K562 (cell line): ENCODE results near the gene ZNF433. TPM values are rescaled to one million over a fixed set of nuclear protein-coding genes. Genes with fewer than 3 reads are reported as not detected.

Source experiments
- EZH2 ChIP-seq: IDR thresholded peaks from 2 replicates; pipeline ENCODE4 v1.6.1; 2012; ENCODE audit warnings: low read depth, mild to moderate bottlenecking, inconsistent platforms, low read length, borderline replicate concordance
- L3MBTL2 ChIP-seq: fragments of 450-650 bp; IDR thresholded peaks from 2 replicates; pipeline ENCODE4 v1.6.1; 2016; ENCODE audit warnings: mild to moderate bottlenecking, moderate library complexity
- MIER1 ChIP-seq: fragments of 450-650 bp; IDR thresholded peaks from 2 replicates; pipeline ENCODE4 v1.6.1; 2016; ENCODE audit warnings: antibody characterized with exemption, mild to moderate bottlenecking, low read depth
- POLR2G ChIP-seq: fragments of 200-400 bp; formaldehyde crosslinking; IDR thresholded peaks from 2 replicates; pipeline ENCODE4 v1.6.1; 2017; ENCODE audit warnings: low read depth, mild to moderate bottlenecking, antibody characterized with exemption, low read length, moderate library complexity
- PRDM10 ChIP-seq: fragments of 450-650 bp; IDR thresholded peaks from 2 replicates; pipeline ENCODE4 v1.6.1; 2018; ENCODE audit not compliant: partially characterized antibody
- RBFOX2 ChIP-seq: fragments of 200-400 bp; formaldehyde crosslinking; IDR thresholded peaks from 2 replicates; pipeline ENCODE4 v1.6.1; 2017; ENCODE audit warnings: low read depth, mild to moderate bottlenecking, low read length, moderate library complexity
- RBM25 ChIP-seq: fragments of 200-400 bp; formaldehyde crosslinking; IDR thresholded peaks from 2 replicates; pipeline ENCODE4 v1.6.1; 2018; ENCODE audit warnings: low read length, low read depth, moderate library complexity; ENCODE audit not compliant: severe bottlenecking
- TAF1 ChIP-seq: IDR thresholded peaks from 2 replicates; pipeline ENCODE4 v1.6.1; 2011; ENCODE audit warnings: mild to moderate bottlenecking, low read length, moderate library complexity; ENCODE audit not compliant: insufficient read depth, control insufficient read depth, severe bottlenecking; ENCODE audit errors: extremely low read depth
- TAF9B ChIP-seq: fragments of 450-650 bp; IDR thresholded peaks from 2 replicates; pipeline ENCODE4 v1.6.1; 2018; ENCODE audit warnings: mild to moderate bottlenecking; ENCODE audit not compliant: partially characterized antibody
- ZNF780A ChIP-seq: fragments of 250-450 bp; sonication (Bioruptor Pico); IDR thresholded peaks from 2 replicates; pipeline ENCODE4 v1.5.0; 2021; ENCODE audit warnings: mild to moderate bottlenecking
- polyA plus RNA-seq, 8 experiments: library from polyadenylated mRNA; depleted of rRNA in 4 of 8; stranded (reverse) in 5 of 8; unstranded in 3 of 8; fragments of >200 nt; fragmentation: Nextera tagmentation in 2 of 8; fragmentation: Illumina TruSeq in 1 of 8; extraction: Ambion mirVana in 2 of 8; extraction: Trizol in 1 of 8; gene quantifications; 2 replicates each; pipeline versions ENCODE4 v1.2.1 to v1.2.3, GENCODE V29; 2011 to 2014; ENCODE audit warnings: inconsistent platforms in 1 of 8, missing spikeins in 1 of 8
- total RNA-seq, 7 experiments: library from RNA; depleted of rRNA in 6 of 7; stranded (reverse); fragments of >200 nt in 6 of 7; fragmentation: Illumina TruSeq in 2 of 7; extraction: Trizol in 2 of 7; gene quantifications; 2 replicates each; pipeline versions ENCODE4 v1.2.1 to v1.2.3, GENCODE V29; 2011 to 2021; ENCODE audit warnings: low replicate concordance in 1 of 7
- TF ChIP-seq, protein P1 (sequence below): fragments of 200-800 bp; sonication (Bioruptor generic); IDR thresholded peaks from 2 replicates; pipeline ENCODE4 v1.6.1; 2017; ENCODE audit warnings: missing genetic modification characterization, missing compliant biosample characterization
- TF ChIP-seq, protein P2 (sequence below), 2 experiments: fragments of 450-650 bp; formaldehyde crosslinking in 1 of 2; IDR thresholded peaks; 2 replicates each; pipeline versions ENCODE4 v1.4.0 to v1.6.1; 2014 to 2020; ENCODE audit warnings: mild to moderate bottlenecking in 2 of 2, borderline replicate concordance in 1 of 2, low read depth in 1 of 2

Gene ZNF433
- total and polyA plus RNA-seq, 9 of the 15 experiments (the other 6 are each of a cell fraction or from before 2014, with no cell fraction given): 2.0 to 4.1 (median 2.9) TPM

DNA sequence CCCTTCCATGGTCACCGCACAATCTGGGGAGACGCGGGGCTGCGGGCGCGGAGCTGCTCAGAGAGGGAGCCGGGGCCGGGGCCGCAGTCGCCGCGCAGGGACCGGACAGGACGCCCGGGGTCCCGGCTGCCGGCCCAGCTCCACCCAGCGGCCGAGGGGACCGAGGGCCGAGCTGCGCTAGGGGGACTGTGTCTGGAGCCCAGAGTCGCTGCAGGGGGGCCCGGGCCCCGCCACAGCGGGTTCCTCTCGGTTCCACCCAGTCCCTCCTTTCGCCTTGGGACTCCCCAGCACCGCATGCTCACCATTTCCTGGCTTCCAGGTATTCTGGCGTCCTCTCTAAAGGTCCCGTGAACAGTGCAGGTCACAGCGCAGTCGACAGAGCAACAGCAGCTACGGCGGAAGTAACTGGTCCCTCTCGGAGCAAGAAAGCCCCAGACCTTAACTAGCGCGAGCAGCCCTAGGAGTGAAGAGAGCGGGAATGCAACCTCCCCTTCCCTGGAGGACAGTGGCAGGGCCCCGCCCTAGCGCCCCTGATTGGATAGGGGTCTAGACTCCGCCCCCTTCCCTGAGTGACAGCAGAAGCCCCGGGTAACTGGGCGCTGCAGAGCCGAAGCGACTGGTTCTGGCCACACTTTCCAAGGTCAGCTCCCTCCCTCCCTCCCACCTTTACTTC lies 17.2 kb upstream of the ZNF433 start, which contains the start of gene ZNF878 (continued):
- TF ChIP-seq TAF1 (peak; percentile 83), TAF9B (peak; percentile 52), RBM25 (peak; percentile 4), EZH2 (no peak), MIER1 (no peak), PRDM10 (peak; percentile 43), ZNF780A (CRISPR knock-in tag) (no peak), L3MBTL2 (peak; percentile 66), RBFOX2 (peak; percentile 83), POLR2G (peak; percentile 80)
- TF ChIP-seq, protein P1, sequence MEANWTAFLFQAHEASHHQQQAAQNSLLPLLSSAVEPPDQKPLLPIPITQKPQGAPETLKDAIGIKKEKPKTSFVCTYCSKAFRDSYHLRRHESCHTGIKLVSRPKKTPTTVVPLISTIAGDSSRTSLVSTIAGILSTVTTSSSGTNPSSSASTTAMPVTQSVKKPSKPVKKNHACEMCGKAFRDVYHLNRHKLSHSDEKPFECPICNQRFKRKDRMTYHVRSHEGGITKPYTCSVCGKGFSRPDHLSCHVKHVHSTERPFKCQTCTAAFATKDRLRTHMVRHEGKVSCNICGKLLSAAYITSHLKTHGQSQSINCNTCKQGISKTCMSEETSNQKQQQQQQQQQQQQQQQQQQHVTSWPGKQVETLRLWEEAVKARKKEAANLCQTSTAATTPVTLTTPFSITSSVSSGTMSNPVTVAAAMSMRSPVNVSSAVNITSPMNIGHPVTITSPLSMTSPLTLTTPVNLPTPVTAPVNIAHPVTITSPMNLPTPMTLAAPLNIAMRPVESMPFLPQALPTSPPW (CRISPR knock-in tag): 0 out of 2 replicates have a peak, but pooled peaks have one; percentile 28
- TF ChIP-seq, protein P2, sequence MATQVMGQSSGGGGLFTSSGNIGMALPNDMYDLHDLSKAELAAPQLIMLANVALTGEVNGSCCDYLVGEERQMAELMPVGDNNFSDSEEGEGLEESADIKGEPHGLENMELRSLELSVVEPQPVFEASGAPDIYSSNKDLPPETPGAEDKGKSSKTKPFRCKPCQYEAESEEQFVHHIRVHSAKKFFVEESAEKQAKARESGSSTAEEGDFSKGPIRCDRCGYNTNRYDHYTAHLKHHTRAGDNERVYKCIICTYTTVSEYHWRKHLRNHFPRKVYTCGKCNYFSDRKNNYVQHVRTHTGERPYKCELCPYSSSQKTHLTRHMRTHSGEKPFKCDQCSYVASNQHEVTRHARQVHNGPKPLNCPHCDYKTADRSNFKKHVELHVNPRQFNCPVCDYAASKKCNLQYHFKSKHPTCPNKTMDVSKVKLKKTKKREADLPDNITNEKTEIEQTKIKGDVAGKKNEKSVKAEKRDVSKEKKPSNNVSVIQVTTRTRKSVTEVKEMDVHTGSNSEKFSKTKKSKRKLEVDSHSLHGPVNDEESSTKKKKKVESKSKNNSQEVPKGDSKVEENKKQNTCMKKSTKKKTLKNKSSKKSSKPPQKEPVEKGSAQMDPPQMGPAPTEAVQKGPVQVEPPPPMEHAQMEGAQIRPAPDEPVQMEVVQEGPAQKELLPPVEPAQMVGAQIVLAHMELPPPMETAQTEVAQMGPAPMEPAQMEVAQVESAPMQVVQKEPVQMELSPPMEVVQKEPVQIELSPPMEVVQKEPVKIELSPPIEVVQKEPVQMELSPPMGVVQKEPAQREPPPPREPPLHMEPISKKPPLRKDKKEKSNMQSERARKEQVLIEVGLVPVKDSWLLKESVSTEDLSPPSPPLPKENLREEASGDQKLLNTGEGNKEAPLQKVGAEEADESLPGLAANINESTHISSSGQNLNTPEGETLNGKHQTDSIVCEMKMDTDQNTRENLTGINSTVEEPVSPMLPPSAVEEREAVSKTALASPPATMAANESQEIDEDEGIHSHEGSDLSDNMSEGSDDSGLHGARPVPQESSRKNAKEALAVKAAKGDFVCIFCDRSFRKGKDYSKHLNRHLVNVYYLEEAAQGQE (IDR thresholded peaks at IDR 0.05; ENCODE audit: borderline replicate concordance): 0 out of 2 replicates have a peak, but pooled peaks have one; percentile 6
- TF ChIP-seq, protein P2 (CRISPR knock-in tag; IDR thresholded peaks at IDR 0.05; ENCODE audit: low read depth): no peak
